Activated effector memory CD4-positive, alpha-beta T cell treated with Interleukin-2 at 50 U/mL for 16 hours (primary cell): ENCODE data around the gene RINL.
"Not testable (repeated sequence)": the region's sequence is repeated elsewhere in the genome, so short reads cannot be mapped to it uniquely, and the experiment has no call there.

ENCODE experiments used
- DNase-seq: peaks from one replicate; pipeline ENCODE4 v3.0.0-alpha.2; 2020

Gene RINL

GRCh38 chr19:38873400-38873799 is 4.7 kb downstream of the RINL start:
- not testable (repeated sequence) for DNase-seq

GRCh38 chr19:38870612-38871011 is 7.5 kb downstream of the RINL start:
- DNase-seq = no peak

- peak; percentile 93 for DNase-seq
These were observed 8.1 kb downstream of the RINL start for GRCh38 chr19:38869836-38870607.

GRCh38 chr19:38869160-38869835 is 8.8 kb downstream of the RINL start:
- no peak for DNase-seq

GRCh38 chr19:38868551-38868950 is 9.5 kb downstream of the RINL start:
- no peak for DNase-seq

GRCh38 chr19:38867171-38867780 is 10.8 kb downstream of the RINL start:
- DNase-seq = no peak

- DNase-seq = no peak
These were observed 15.6 kb downstream of the RINL start for GRCh38 chr19:38862321-38863059.

- no peak for DNase-seq
These were observed 16.7 kb downstream of the RINL start for GRCh38 chr19:38861368-38861767.

- DNase-seq = not testable (repeated sequence)
These were observed 18.4 kb downstream of the RINL start for GRCh38 chr19:38859631-38860204.

GRCh38 chr19:38856813-38857212 is 21.3 kb downstream of the RINL start:
- no peak for DNase-seq

- not testable (repeated sequence) for DNase-seq
These were observed 22.3 kb downstream of the RINL start for GRCh38 chr19:38855751-38856150.

GRCh38 chr19:38854961-38855360 is 23.1 kb downstream of the RINL start:
- DNase-seq = not testable (repeated sequence)

GRCh38 chr19:38853214-38853613 is 24.9 kb downstream of the RINL start:
- no peak for DNase-seq

- peak; percentile 54 for DNase-seq
These were observed 25.6 kb downstream of the RINL start for GRCh38 chr19:38852231-38853044.

- DNase-seq = peak; percentile 84
These were observed 26.3 kb downstream of the RINL start for GRCh38 chr19:38851622-38852230.

- DNase-seq = no peak
These were observed 27.0 kb downstream of the RINL start for GRCh38 chr19:38850976-38851621.

GRCh38 chr19:38850436-38850975 is 27.6 kb downstream of the RINL start:
- no peak for DNase-seq

- DNase-seq = peak; percentile 98
These were observed 28.1 kb downstream of the RINL start, which contains the start of gene HNRNPL for GRCh38 chr19:38849860-38850435. HNRNPL (minus strand) TSS chr19:38849986; CDS start chr19:38849966, 20 bp downstream.

GRCh38 chr19:38849147-38849859 is 28.8 kb downstream of the RINL start:
- peak; percentile 93 for DNase-seq
